Medulla oblongata (tissue), 1 donor: Measurements from ENCODE around the gene NCOA3.

Experiments used
- DNase-seq: peaks from one replicate; pipeline ENCODE4 v3.0.0-alpha.2; 2015; ENCODE audit errors: extremely low spot score

NCOA3 gene

DNA sequence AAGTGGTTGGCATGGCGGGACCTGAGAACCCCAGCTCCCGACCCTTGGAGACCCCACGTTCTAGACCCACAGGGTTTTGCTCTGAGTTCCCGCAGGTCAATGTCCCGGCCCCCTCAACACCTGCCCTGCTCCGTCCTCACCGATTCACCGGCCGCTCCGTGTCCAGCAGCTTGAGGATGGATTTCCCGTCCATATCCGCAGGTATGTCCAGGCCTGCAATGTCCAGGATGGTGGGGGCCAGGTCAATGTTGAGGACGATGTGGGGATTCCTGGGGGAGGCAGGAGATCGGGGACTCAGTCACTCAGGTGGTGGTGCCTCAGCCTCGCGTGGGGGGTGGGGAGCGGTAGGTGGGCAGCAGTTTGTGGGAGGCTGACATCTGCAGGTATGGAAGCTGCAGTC lies 176.8 kb downstream of the NCOA3 start:
- DNase-seq: no peak

DNA sequence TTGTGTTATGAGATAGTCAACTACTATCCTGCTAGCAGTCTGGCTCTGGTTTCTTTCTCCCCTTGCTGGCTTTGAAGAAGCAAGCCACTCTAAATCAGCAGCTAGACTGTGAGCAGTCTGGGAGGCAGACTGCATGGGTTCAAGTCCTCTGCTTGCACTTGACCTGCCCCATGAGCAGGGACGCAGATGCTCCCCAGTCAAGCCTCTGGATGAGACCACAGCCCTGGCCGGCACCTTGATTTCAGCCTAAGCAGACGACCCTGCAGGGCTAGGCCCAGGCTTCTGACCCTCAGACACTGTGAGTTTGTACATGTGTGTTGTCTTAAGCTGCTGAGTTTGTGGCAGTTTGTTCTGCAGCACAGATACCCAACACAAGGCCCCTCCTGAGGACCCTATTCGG lies 177.8 kb downstream of the NCOA3 start:
- DNase-seq: no peak

GRCh38 chr20:47680804-47681529 lies 179.3 kb downstream of the NCOA3 start:
- DNase-seq: no peak

DNA sequence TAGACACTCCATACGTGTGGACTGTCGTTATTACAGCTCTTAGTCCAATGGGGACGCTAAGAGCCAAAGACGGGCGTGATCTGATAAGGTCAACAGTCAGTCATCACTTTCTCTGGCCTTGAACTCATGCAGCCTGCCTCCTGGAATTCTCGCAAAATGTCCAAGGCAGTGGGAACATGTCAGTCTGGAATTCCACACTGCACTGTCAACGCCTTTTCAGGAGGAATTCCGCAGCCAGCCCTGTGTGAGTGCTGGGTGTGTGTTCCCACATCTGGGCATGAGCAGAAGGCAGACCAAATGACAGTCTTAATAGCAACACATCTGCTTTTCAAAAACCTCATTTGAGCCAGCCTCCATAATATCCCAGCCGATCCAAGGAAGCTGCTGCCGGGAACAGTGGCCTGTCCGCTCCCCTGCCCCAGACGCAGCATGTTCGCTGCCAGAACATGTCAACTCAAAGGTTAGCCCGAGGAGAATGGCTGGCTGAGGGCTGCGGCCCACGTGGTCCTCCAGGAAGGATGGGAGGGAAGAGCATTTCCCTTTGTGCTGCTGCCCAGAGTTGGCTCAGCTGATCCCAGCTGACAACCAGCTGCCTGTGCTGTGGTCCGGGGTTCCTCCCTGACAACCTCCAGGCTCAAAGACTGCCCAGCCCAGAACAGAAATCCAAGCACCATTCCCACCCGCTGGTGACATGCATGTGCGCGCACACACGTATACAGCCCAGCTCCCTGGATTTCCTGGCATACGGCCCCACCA lies 180.5 kb downstream of the NCOA3 start:
- DNase-seq: peak; percentile 83

DNA sequence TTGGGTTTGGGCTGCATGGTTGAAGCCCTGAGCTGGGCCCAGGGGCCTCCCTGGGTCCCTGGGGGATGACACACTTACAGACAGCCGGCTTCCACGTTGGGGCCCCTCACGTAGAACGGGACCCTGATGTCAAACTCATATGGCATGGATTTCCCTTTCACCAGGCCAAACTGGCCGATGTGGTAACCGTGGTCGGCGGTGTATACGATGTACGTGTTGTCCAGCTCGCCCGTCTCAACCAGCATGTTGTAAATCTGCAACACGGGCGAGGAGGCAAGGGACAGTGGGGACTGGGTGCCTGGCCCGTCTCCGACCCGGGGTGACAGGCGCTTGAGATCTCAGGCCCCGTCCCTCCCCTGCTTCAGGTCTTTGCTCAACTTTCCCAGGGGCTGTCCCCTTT lies 181.2 kb downstream of the NCOA3 start:
- no peak for DNase-seq

- no peak for DNase-seq
Measured at GRCh38 chr20:47684306-47685080, 182.8 kb downstream of the NCOA3 start.

DNA sequence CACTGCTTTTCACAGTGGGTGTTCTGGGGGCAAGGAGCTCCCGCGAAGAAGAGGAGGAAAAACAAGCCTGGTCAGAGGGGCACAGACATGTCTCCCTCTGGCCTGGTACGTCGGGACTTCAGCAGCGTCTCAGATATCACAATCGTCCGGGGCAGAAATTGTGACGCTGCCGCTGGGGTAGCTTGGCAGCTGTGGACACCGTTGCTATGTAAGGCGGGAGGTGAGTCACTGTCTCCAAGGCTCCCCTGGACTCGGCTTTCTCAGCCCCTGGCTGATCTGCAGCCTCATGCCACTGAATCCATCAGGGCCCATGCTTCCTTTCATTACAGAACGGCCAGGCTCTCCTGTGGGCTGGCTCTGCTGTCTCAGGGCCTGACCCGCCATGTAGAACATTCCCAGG lies 184.9 kb downstream of the NCOA3 start:
- peak; percentile 34 for DNase-seq

DNA sequence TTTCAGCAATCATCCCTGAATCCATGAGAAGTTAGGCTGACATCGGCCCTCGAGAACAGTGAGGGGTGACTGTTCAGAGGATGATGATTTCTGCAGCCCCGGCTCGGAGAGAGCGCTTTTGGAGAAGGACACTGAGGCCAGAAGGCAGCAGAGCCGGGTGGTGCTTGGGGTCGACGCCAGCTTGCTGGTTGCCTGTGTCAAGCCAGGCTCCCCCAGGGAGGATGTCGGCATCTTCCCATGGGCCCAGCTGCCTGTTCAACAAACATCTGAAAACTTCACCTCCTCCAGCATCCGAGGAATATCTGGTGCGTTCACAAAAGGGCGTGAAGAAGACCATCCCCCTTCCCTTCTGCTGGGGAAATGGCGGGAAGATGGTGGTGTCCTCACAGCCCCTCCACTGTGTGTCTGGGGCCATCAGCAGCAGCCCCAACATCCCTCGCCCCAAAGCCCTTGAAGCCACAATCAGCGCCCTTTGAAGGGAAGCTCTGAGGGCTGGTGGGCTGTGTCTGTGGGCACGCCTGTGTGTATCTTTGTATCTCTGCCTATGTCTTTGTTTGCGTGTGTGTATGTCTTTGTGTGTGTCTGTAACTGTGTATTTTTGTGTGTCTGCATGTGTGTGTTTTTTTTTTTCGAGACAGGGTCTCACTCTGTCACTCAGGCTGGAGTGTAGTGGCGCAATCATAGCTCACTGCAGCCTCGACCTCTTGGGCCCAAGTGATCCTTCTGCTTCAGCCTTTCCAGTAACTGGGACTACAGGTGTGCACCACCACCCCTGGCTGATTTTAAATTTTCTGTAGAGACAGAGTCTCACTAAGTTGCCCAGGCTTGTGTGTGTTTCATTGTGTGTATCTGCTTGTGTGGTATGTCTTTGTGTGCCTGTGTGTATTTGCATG lies 185.7 kb downstream of the NCOA3 start:
- DNase-seq: no peak

GRCh38 chr20:47688385-47689381 lies 187.0 kb downstream of the NCOA3 start:
- no peak for DNase-seq

DNA sequence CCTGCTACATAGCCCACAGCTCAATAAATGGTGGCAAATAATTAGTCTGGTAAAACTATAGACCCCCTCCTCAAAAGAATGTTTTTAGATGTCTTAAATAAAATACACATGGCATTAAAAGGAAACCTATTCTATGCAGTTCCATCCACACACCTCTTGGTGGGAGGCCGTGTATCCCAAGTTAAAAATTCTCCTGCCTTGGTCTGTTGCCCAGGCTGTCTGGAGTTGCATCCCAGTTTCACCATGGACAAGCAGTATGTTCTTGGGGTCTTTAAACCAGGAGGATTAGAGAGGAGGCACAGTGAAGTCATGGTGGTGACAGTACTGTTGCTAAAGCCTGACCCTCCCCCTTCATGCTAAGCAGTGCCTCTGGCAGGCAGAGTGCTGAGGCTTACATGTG lies 188.0 kb downstream of the NCOA3 start:
- no peak for DNase-seq

- no peak for DNase-seq
Measured at GRCh38 chr20:47691625-47692024, 189.9 kb downstream of the NCOA3 start.

- no peak for DNase-seq
Measured at GRCh38 chr20:47694021-47694818, 192.5 kb downstream of the NCOA3 start.

- no peak for DNase-seq
Measured at GRCh38 chr20:47696856-47697255, 195.2 kb downstream of the NCOA3 start.

GRCh38 chr20:47698142-47698541 lies 196.5 kb downstream of the NCOA3 start:
- no peak for DNase-seq

GRCh38 chr20:47699818-47700217 lies 198.1 kb downstream of the NCOA3 start:
- no peak for DNase-seq

DNA sequence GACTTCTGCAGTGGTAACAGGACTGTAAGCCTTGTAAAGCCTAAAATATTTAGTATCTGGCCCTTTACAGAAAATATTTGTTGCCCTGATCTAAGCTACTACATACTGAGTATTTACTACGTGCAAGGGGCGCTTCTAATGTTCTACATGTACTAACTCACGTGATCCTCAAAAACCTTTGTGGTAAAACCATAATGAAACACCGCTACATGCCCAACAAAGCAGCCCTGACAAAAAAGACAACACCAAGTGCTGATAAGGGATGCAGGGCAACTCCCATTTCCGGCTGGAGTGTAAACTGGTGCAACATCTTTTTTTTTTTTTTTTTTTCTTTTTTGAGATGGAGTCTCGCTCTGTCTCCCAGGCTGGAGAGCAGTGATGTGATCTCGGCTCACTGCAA lies 198.6 kb downstream of the NCOA3 start:
- DNase-seq: no peak

DNA sequence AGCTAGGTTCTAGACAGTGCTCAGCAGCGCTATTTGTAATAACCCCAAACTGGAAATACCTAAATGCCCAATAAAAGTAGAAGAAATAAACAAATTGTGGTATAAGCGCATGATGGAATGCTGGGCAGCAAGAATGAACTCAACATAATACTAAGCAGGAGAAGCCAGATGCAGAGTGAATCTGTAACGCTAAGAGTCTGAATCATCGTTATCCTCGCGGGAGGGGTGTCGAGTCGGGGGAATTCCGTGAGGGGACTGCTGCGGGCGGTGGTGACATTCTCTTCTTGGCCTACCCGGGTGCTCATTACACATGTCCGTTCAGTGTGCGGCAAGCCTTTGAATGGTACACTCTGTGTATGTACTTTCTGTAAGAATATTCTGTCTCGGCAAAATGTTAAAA lies 199.9 kb downstream of the NCOA3 start:
- DNase-seq: no peak

- no peak for DNase-seq
Measured at GRCh38 chr20:47703748-47704147, 202.1 kb downstream of the NCOA3 start.

DNA sequence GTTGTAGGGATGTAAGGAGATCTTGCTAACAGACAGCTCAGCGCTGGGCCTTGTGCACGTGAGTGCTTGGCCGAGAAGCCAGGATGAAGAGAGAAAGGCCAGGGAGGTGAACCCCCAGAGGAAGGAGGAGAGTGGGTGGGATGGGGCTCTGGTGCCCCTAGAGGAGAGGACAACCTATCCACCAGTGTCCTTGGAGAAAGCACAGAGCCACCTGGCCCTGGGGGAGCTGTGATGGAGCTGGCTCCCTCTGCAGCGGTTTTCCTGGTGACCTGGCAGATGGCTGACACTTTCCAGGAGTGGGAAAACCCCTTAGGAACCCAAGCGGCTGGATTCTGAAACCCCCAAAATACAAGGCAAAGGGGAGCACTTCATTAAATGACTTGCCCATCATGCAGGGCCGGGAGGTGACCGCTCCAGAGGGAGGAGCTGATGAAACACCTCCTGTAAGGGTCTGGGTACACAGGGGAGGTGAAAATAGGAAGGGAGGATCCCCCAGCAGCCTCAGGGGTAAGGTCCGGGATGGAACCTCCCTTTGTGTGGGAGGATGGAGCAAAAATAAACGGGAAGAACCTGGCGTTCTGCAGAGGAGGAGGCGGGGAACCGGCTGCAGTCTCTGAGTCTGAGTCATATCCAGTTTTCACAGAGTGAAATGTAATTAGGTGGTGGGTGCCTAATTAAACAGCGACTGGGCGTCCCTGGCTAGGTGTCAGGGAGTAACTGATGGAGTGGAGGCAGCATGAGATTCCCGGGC lies 203.2 kb downstream of the NCOA3 start:
- no peak for DNase-seq
